ENCODE data around the gene CAPS.

- TF ChIP-seq POLR2A (IDR thresholded peaks at IDR 0.05): no peak
- TF ChIP-seq, protein P1, sequence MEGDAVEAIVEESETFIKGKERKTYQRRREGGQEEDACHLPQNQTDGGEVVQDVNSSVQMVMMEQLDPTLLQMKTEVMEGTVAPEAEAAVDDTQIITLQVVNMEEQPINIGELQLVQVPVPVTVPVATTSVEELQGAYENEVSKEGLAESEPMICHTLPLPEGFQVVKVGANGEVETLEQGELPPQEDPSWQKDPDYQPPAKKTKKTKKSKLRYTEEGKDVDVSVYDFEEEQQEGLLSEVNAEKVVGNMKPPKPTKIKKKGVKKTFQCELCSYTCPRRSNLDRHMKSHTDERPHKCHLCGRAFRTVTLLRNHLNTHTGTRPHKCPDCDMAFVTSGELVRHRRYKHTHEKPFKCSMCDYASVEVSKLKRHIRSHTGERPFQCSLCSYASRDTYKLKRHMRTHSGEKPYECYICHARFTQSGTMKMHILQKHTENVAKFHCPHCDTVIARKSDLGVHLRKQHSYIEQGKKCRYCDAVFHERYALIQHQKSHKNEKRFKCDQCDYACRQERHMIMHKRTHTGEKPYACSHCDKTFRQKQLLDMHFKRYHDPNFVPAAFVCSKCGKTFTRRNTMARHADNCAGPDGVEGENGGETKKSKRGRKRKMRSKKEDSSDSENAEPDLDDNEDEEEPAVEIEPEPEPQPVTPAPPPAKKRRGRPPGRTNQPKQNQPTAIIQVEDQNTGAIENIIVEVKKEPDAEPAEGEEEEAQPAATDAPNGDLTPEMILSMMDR (IDR thresholded peaks at IDR 0.05): no peak
These were observed 37.3 kb downstream of the CAPS start for GRCh38 chr19:5951338-5951861.
